ENCODE data around the gene ECT2L. TPM values are rescaled to one million over a fixed set of nuclear protein-coding genes. Genes with fewer than 3 reads are reported as not detected.

ECT2L gene
- total RNA-seq, 1 experiment from 2014 or later = not detected

- H3K27ac Mint-ChIP-seq = no peak overlapping the region
These were observed 114.1 kb downstream of the ECT2L start for GRCh38 chr6:138909975-138910374.

More at GRCh38 chr6:138909975-138910374, 114.1 kb downstream of the ECT2L start:
- Histone ChIP-seq H3K27ac (ENCODE audit: insufficient read length, low read depth, low read length) (no peak overlapping the region), H4K20me1 (ENCODE audit: control insufficient read depth, insufficient read depth, insufficient read length) (no peaks in the 10 kb centered on the region), H3K14ac (ENCODE audit: insufficient read depth, low read length) (no peak overlapping the region), H2BK15ac (ENCODE audit: low read depth, low read length) (no peak overlapping the region), H2BK20ac (ENCODE audit: low read depth, low read length, poor library complexity, severe bottlenecking) (no peak overlapping the region), H3K23me2 (ENCODE audit: insufficient read length, low read depth, low read length, poor library complexity, severe bottlenecking) (no peaks in the 10 kb centered on the region), H2BK5ac (ENCODE audit: insufficient read length, low read length) (no peak overlapping the region), H3K23ac (ENCODE audit: insufficient read length, low read depth, low read length) (no peak overlapping the region), H3K4me2 (ENCODE audit: insufficient read depth, insufficient read length, low read length) (no peak overlapping the region), H2AK5ac (ENCODE audit: insufficient read length, low read length) (no peak overlapping the region), H3K9me3 (ENCODE audit: control insufficient read depth, low read depth, low read length) (no peaks in the 10 kb centered on the region), H2BK120ac (ENCODE audit: low read depth, low read length, poor library complexity, severe bottlenecking) (no peak overlapping the region), H3K9ac (ENCODE audit: extremely low read depth, insufficient read length, low read length) (no peak overlapping the region), H4K8ac (replicated peaks; ENCODE audit: insufficient read length, low read depth, low read length) (no peak overlapping the region), H3K56ac (ENCODE audit: insufficient read length, low read depth, low read length) (no peak overlapping the region), H3K79me2 (ENCODE audit: insufficient read depth, low read length) (no peaks in the 10 kb centered on the region), H3K4me1 (ENCODE audit: insufficient read depth, low read length) (no peaks in the 10 kb centered on the region), H2AFZ (ENCODE audit: low read length) (no peak overlapping the region), H2BK12ac (ENCODE audit: insufficient read length, low read depth, low read length) (no peak overlapping the region), H4K91ac (ENCODE audit: insufficient read length, low read depth, low read length) (no peak overlapping the region), H3T11ph (ENCODE audit: low read length) (no peak overlapping the region), H3K4ac (ENCODE audit: low read depth, low read length) (no peak overlapping the region), H4K5ac (ENCODE audit: insufficient read length, low read depth, low read length) (no peak overlapping the region), H3K79me1 (ENCODE audit: insufficient read depth, low read depth, low read length, poor library complexity, severe bottlenecking) (no peaks in the 10 kb centered on the region), H3K27me3 (ENCODE audit: insufficient read depth, low read length) (no peaks in the 10 kb centered on the region), H3K18ac (ENCODE audit: insufficient read length, low read depth, low read length) (no peak overlapping the region)
- Mint-ChIP-seq H3K27me3 (ENCODE audit: low read depth) (no peaks in the 10 kb centered on the region), H3K4me3 (no peak overlapping the region), H3K36me3 (ENCODE audit: insufficient read depth in 1 of 3, low read depth in 3 of 3) (peaks cover 43 to 84% (median 80%) of the 10 kb centered on the region in 3 experiments), H3K9me3 (no peaks in the 10 kb centered on the region), H3K4me1 (no peaks in the 10 kb centered on the region)
- DNase-seq = no peak
- TF ChIP-seq CTCF (conservative IDR thresholded peaks at IDR 0.05) = no peak
- WGBS (ENCODE audit: extremely low coverage, insufficient read length, low lambda C conversion rate) = no CpG with 5 or more reads among the region's 1 CpG
